WTC11 (cell line): ENCODE results near the gene TTC7B.

Experiments
- ATF3 ChIP-seq: sonication (generic); formaldehyde crosslinking; conservative IDR thresholded peaks from 2 replicates; pipeline ENCODE4 v1.8.1; 2022; ENCODE audit warnings: mild to moderate bottlenecking, missing genetic modification reagents
- CREB1 ChIP-seq: sonication (generic); formaldehyde crosslinking; IDR thresholded peaks from 2 replicates; pipeline ENCODE4 v1.8.0; 2023; ENCODE audit warnings: mild to moderate bottlenecking, missing genetic modification reagents
- CTCF ChIP-seq: fragments of 200-600 bp; IDR thresholded peaks from 2 replicates; pipeline ENCODE4 v1.8.0; 2022; ENCODE audit warnings: antibody characterized with exemption
- E2F4 ChIP-seq: sonication (generic); formaldehyde crosslinking; IDR thresholded peaks from 2 replicates; pipeline ENCODE4 v1.8.1; 2022; ENCODE audit warnings: low read depth, mild to moderate bottlenecking, moderate library complexity, missing genetic modification reagents, borderline replicate concordance
- FOXJ3 ChIP-seq: sonication (generic); formaldehyde crosslinking; IDR thresholded peaks from 2 replicates; pipeline ENCODE4 v1.9.0; 2021; ENCODE audit warnings: missing genetic modification reagents, mild to moderate bottlenecking, borderline replicate concordance
- IRF2 ChIP-seq: sonication (generic); formaldehyde crosslinking; IDR thresholded peaks from 2 replicates; pipeline ENCODE4 v1.8.0; 2022; ENCODE audit warnings: low read depth, missing genetic modification reagents, borderline replicate concordance
- PREB ChIP-seq: sonication (generic); formaldehyde crosslinking; IDR thresholded peaks from 2 replicates; pipeline ENCODE4 v1.8.1; 2022; ENCODE audit warnings: mild to moderate bottlenecking, missing genetic modification reagents, moderate library complexity, borderline replicate concordance
- TCF7 ChIP-seq: sonication (generic); formaldehyde crosslinking; IDR thresholded peaks from 2 replicates; pipeline ENCODE4 v1.8.0; 2022; ENCODE audit warnings: mild to moderate bottlenecking, low read depth, missing genetic modification reagents, moderate library complexity
- TEAD4 ChIP-seq: sonication (generic); formaldehyde crosslinking; IDR thresholded peaks from 2 replicates; pipeline ENCODE4 v1.8.0; 2022; ENCODE audit warnings: mild to moderate bottlenecking, missing genetic modification reagents
- USF2 ChIP-seq: sonication (generic); formaldehyde crosslinking; IDR thresholded peaks from 2 replicates; pipeline ENCODE4 v1.8.1; 2023; ENCODE audit warnings: mild to moderate bottlenecking, missing genetic modification reagents, moderate library complexity
- ZBTB21 ChIP-seq: sonication (generic); formaldehyde crosslinking; IDR thresholded peaks from 2 replicates; pipeline ENCODE4 v1.8.1; 2023; ENCODE audit warnings: mild to moderate bottlenecking, missing genetic modification reagents, borderline replicate concordance
- TF ChIP-seq, protein P1 (sequence below): sonication (generic); formaldehyde crosslinking; IDR thresholded peaks from 2 replicates; pipeline ENCODE4 v1.8.0; 2022; ENCODE audit warnings: missing genetic modification reagents
- TF ChIP-seq, protein P2 (sequence below): sonication (generic); formaldehyde crosslinking; IDR thresholded peaks from 2 replicates; pipeline ENCODE4 v1.8.0; 2022; ENCODE audit warnings: mild to moderate bottlenecking, missing genetic modification reagents

DNA sequence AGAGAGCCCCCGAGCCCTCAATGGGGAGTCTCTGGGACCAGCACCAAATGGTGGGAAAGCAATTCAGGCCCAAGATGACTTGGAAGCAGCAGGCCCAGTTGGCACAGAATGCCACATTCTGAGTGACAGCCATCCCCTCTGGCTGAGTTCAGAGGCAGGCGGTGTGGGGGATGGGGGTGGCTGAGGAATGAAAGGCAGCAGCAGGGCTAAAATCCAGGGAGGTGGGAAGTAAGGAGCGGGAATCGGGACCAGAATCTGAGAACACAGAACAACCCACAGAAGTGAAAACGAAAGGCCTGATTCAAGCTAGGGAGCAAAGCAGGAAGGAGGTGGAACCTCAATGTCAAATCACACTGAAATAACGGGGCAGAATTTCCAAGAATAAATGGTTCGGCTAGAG lies 248.2 kb downstream of the TTC7B start:
- no peak for TF ChIP-seq CREB1 (CRISPR knock-in tag)
- no peak for TF ChIP-seq ATF3 (CRISPR knock-in tag)
- TF ChIP-seq TCF7, result no peak
- TF ChIP-seq, protein P1, sequence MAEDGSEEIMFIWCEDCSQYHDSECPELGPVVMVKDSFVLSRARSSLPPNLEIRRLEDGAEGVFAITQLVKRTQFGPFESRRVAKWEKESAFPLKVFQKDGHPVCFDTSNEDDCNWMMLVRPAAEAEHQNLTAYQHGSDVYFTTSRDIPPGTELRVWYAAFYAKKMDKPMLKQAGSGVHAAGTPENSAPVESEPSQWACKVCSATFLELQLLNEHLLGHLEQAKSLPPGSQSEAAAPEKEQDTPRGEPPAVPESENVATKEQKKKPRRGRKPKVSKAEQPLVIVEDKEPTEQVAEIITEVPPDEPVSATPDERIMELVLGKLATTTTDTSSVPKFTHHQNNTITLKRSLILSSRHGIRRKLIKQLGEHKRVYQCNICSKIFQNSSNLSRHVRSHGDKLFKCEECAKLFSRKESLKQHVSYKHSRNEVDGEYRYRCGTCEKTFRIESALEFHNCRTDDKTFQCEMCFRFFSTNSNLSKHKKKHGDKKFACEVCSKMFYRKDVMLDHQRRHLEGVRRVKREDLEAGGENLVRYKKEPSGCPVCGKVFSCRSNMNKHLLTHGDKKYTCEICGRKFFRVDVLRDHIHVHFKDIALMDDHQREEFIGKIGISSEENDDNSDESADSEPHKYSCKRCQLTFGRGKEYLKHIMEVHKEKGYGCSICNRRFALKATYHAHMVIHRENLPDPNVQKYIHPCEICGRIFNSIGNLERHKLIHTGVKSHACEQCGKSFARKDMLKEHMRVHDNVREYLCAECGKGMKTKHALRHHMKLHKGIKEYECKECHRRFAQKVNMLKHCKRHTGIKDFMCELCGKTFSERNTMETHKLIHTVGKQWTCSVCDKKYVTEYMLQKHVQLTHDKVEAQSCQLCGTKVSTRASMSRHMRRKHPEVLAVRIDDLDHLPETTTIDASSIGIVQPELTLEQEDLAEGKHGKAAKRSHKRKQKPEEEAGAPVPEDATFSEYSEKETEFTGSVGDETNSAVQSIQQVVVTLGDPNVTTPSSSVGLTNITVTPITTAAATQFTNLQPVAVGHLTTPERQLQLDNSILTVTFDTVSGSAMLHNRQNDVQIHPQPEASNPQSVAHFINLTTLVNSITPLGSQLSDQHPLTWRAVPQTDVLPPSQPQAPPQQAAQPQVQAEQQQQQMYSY (CRISPR knock-in tag), result no peak
- no peak for TF ChIP-seq CTCF
- no peak for TF ChIP-seq IRF2
- TF ChIP-seq ZBTB21 (CRISPR knock-in tag), result no peak
- no peak for TF ChIP-seq USF2 (CRISPR knock-in tag)
- no peak for TF ChIP-seq E2F4 (CRISPR knock-in tag)
- no peak for TF ChIP-seq TEAD4
- TF ChIP-seq PREB, result no peak
- TF ChIP-seq FOXJ3, result no peak
- TF ChIP-seq, protein P2, sequence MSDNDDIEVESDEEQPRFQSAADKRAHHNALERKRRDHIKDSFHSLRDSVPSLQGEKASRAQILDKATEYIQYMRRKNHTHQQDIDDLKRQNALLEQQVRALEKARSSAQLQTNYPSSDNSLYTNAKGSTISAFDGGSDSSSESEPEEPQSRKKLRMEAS (CRISPR knock-in tag), result no peak
